Measurements from ENCODE around the gene CNTLN. TPM values are rescaled to one million over a fixed set of nuclear protein-coding genes. Genes with fewer than 3 reads are reported as not detected.
"Not testable (repeated sequence)": the region's sequence is repeated elsewhere in the genome, so short reads cannot be mapped to it uniquely, and the experiment has no call there.

CNTLN gene
- polyA plus RNA-seq, 4 donors, result 12.7 to 13.1 (median 13.0) TPM

- not testable (repeated sequence) for DNase-seq (ENCODE audit: low read depth in 4 of 4, low spot score in 2 of 4)
These were observed 262.4 kb downstream of the CNTLN start for GRCh38 chr9:17397166-17397728.

- DNase-seq (ENCODE audit: low read depth in 4 of 4, low spot score in 2 of 4), result no peak
These were observed 263.5 kb downstream of the CNTLN start for GRCh38 chr9:17398350-17398749.

- no peak for DNase-seq (ENCODE audit: low read depth in 4 of 4, low spot score in 2 of 4)
These were observed 267.0 kb downstream of the CNTLN start for GRCh38 chr9:17401858-17402257.

GRCh38 chr9:17402309-17402708 lies 267.5 kb downstream of the CNTLN start:
- DNase-seq (ENCODE audit: low read depth in 4 of 4, low spot score in 2 of 4), result no peak

DNA sequence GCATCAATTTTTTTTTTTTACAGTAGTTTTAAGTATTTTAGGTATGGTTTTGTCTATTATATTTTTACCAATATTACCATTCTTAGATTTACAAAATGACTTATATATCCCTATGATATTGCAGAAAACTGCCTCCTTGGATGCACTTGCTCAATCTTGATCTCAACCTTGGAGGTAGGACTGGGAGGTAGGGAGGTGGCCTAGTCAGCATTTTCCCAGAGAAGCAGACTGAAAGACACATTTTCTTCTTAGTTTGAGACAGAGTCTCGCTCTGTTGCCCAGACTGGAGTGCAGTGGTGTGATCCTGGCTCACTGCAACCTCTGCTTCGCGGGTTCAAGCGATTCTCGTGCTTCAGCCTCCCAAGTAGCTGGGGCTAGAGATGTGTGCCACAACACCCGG lies 268.7 kb downstream of the CNTLN start:
- no peak for DNase-seq (ENCODE audit: low read depth in 4 of 4, low spot score in 2 of 4)

- DNase-seq (ENCODE audit: low read depth in 4 of 4, low spot score in 2 of 4), result no peak
These were observed 280.1 kb downstream of the CNTLN start for GRCh38 chr9:17414986-17415385.

DNA sequence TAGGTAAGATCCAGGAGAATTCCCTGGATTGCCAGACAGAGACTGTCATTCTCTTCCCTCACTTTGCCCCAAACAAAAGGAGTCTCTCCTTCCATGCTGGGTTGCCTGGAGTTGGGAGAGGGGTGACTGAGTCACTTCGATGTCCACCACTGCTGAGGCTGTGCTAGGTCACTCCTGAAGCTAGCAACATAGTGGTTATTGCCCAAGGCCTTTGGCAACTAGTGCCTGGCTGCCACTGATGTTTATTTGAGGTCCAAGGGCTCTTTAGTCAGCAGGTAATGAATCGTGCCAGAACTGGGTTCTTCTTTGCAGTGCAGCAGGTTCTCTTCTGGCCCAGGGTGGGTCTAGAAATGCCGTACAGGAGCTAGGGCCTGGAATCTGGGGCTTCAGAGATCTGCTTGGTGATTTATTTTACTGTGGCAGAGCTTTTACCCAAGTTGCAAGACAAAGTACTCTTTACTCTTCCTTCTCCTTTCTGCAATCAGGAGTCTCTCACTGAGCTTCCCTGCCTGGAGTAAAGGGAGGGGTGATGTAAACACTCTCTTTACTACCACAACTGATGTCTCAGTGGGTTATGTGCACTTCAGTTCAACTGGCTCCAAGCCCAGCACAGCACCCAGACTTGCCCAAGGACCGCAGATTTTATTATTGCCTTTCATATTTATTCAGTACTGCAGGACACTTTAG lies 288.3 kb downstream of the CNTLN start:
- no peak for DNase-seq (ENCODE audit: low read depth in 4 of 4, low spot score in 2 of 4)

DNA sequence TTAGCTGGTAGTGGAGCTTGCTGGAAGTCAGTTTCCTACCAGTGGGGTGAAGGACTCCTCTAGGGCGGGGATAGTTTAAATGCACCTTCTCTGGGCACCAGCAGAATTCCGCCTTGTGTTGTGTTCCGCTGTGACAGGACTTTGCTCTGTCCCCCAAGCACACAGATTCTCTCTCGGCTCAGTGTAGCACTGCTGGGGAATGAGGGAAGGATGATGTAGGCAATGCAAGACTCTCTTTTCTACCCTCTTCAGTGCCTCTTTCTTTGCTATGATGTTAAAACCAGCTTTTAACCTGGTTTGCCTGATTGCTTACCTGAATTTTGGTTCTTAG lies 288.8 kb downstream of the CNTLN start:
- no peak for DNase-seq (ENCODE audit: low read depth in 4 of 4, low spot score in 2 of 4)

GRCh38 chr9:17425384-17425783 lies 290.5 kb downstream of the CNTLN start:
- no peak for DNase-seq (ENCODE audit: low read depth in 4 of 4, low spot score in 2 of 4)

- DNase-seq (ENCODE audit: low read depth in 4 of 4, low spot score in 2 of 4), result no peak
These were observed 298.7 kb downstream of the CNTLN start for GRCh38 chr9:17433526-17433925.

DNA sequence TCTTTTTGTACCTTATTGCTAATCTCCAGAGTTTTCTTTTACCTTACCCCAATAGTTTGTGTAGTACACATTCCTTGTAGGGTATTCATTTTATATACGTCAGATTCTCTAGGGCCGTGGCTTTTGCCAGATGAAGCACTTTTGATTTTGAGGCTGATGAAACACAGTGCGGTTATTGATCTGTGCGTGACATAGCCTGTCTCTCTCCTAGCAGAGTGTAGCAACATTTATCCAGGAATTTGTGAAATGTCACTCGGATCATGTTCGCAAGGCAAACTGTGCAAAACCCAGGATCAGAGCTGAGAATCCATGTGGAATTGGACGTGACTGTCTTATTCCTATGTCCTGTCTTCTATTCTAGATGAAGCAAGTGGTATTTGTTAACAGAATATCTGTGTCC lies 302.0 kb downstream of the CNTLN start:
- DNase-seq (ENCODE audit: low read depth in 4 of 4, low spot score in 2 of 4), result no peak

GRCh38 chr9:17437813-17438212 lies 303.0 kb downstream of the CNTLN start:
- no peak for DNase-seq (ENCODE audit: low read depth in 4 of 4, low spot score in 2 of 4)

- DNase-seq (ENCODE audit: low read depth in 4 of 4, low spot score in 2 of 4), result not testable (repeated sequence)
These were observed 310.3 kb downstream of the CNTLN start for GRCh38 chr9:17445126-17445525.

DNA sequence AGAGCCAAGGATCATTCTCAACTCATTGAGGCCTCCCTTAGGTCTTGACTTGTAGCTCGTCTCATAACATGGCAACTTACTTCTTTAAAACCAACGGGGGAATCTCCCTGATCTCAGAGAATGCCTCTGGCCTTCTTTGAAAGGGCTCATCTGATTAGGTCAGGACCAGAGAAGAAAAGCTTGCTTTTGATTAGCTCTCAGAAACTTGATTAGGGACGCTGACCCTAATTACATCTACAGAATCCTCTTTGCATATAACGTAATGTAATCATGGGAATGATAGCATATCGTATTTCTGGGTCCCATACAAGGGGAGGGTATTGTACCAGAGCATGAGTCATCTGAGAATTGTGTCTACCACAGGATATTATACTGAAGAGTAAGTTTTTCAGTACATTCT lies 318.9 kb downstream of the CNTLN start:
- no peak for DNase-seq (ENCODE audit: low read depth in 4 of 4, low spot score in 2 of 4)

GRCh38 chr9:17462869-17463464 lies 328.1 kb downstream of the CNTLN start:
- DNase-seq (ENCODE audit: low read depth in 4 of 4, low spot score in 2 of 4), result peak in 3 of 4 donors; percentile 4 to 48 (median 44)

DNA sequence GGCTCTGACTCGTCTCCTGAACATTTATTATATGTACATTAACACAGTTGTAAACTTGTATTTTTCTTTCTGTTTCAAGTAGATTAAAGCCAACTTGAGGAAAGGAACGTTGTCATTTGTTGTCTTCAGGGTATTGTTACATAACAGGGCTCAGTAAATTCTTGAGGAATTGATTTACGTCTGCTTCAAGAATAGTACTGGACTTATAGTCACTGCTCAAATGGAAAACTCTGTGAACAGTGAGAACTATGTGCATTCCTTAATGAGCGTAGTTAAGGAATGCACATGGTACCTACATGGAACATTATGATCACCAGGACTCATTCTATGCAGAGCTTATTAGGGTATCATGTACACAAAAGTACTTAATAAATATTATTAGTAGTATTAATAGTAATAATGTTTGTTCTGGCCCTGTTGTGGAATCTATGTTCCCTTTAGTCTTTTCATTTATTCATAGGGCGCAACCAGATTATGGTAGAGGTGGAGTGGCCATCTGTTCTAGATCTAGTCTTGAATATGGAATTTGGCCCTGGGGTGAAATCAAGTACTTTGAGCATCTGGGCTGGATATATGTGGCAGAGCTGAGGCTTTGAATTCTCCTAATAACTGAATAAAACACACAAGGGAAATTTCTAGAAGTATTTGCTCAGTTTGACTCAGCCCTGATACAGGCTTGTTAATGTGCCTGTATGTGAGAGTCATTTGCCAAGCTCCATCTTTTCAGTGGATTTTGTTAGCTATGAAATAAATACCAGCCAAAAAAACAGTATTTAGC lies 335.4 kb downstream of the CNTLN start:
- no peak for DNase-seq (ENCODE audit: low read depth in 4 of 4, low spot score in 2 of 4)

- DNase-seq (ENCODE audit: low read depth in 4 of 4, low spot score in 2 of 4), result no peak
These were observed 337.3 kb downstream of the CNTLN start for GRCh38 chr9:17472126-17472525.

DNA sequence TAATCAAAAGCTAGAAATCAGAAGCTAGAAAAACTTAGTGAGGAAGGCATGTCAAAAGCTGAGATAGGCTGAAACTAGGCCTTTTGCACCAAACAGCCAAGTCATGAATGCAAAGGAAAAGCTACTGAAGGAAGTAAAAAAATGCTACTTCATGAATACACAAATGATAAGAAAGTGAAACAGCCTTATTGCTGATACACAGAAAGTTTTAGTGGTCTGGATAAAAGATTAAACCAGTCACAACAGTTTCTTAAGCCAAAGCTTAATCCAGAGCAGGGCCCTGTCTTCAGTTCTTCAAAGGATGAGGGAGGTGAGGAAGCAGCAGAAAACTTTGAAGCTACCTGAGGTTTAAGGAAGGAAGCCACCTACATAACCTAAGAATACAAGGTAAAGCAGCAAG lies 341.6 kb downstream of the CNTLN start:
- DNase-seq (ENCODE audit: low read depth in 4 of 4, low spot score in 2 of 4), result no peak

DNA sequence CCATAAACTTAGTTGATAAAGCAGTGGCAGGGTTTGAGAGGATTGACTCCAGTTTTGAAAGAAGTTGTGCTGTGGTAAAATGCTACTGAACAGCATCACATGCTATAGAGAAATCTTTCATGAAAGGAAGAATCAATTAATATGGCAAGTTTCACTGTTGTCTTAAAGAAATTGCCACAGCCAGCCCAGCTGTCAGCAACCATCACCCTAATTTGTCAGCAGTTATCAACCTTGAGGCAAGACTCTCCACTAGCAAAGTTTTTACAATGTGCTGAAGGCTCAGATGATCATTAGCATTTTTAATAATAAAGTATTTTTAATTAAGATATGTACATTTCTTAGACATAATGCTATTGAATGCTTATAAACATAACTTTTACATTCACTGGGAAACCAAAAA lies 343.0 kb downstream of the CNTLN start:
- DNase-seq (ENCODE audit: low read depth in 4 of 4, low spot score in 2 of 4), result no peak

- DNase-seq (ENCODE audit: low read depth in 4 of 4, low spot score in 2 of 4), result no peak
These were observed 346.1 kb downstream of the CNTLN start for GRCh38 chr9:17480966-17481365.

DNA sequence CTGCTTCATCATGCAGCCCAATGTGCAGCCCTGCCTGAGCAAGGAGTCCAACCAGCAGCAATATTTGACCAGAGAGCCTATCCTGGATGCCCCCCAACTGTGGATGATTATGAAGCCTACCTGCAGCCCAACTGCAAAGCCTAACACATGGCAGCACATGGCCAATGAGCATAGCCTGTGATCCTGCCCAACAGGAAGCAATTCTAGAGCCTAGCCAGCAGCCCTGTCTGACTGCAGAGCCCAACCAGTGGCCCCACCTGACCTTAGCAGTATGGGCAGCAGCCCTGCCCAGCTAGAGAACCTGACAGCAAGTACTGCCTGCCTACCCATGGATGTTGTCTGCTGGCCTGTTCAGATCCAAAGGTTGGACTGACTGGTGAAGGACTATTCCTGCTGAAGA lies 346.7 kb downstream of the CNTLN start:
- no peak for DNase-seq (ENCODE audit: low read depth in 4 of 4, low spot score in 2 of 4)

GRCh38 chr9:17484906-17485305 lies 350.1 kb downstream of the CNTLN start:
- no peak for DNase-seq (ENCODE audit: low read depth in 4 of 4, low spot score in 2 of 4)
